Cardiac ventricle fibroblast (primary cell): ENCODE data around the gene CARD9. TPM values are rescaled to one million over a fixed set of nuclear protein-coding genes. Genes with fewer than 3 reads are reported as not detected.

Experiments used
- total RNA-seq: library from RNA; depleted of rRNA; stranded (reverse); fragments of >200 nt; gene quantifications from 2 replicates; pipeline ENCODE4 v1.2.3, GENCODE V29; 2015

Gene CARD9, protein sequence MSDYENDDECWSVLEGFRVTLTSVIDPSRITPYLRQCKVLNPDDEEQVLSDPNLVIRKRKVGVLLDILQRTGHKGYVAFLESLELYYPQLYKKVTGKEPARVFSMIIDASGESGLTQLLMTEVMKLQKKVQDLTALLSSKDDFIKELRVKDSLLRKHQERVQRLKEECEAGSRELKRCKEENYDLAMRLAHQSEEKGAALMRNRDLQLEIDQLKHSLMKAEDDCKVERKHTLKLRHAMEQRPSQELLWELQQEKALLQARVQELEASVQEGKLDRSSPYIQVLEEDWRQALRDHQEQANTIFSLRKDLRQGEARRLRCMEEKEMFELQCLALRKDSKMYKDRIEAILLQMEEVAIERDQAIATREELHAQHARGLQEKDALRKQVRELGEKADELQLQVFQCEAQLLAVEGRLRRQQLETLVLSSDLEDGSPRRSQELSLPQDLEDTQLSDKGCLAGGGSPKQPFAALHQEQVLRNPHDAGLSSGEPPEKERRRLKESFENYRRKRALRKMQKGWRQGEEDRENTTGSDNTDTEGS
- total RNA-seq: 0.31 and 0.88 TPM in 2 replicates

GRCh38 chr9:136373300-136374182 is at the start of gene CARD9:
TSS of gene CARD9 (minus strand) at chr9:136373669. CDS start at chr9:136372078, 1,591 bp downstream.

GRCh38 chr9:136410500-136411287 is 37.2 kb upstream of the CARD9 start, which contains the start of the genes ENTR1 and PMPCA:
TSS of gene ENTR1 (minus strand) at chr9:136410614. CDS start at chr9:136410397, 217 bp downstream.
TSS of gene PMPCA (plus strand) at chr9:136410658. CDS start at chr9:136410669, 11 bp downstream.

DNA sequence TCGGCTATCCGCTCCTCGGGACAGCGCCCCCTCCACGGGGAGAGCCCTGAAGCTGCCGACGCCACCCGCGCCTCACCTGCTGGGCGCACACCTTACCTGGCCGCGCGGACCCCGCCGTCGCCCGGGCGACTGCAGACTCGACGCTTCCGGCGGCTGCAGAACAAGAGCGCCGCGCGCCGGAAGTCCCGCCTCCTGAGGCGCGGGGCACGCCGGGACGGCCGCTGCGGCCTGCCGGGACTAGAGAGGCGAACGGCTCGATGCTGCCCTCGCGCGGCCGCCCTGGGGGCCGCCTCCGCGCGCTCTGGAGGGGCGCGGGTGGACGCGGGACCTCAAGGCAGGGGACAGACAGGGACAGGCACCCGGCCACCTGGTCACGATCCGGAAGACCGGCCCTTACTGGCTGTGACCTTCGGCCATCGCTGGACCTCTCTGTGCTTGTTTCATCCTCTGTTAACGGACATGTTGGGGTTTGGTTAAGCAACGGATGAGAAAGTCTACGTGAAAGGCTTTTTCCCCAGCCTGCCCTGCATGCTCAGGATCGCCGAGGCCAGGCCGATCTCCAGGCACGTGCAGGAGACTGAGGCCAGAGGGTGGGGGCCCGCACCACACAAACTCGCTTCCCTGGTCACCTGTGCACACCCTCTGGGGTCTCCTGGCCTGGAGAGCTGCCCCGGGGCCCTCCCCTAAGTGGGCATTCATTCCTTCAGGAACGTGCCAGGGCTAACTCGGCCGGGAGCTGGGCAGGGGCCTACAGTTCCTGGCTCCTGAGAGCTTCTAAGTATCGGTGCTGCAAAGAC is 26.8 kb upstream of the CARD9 start, which contains the start of gene SNAPC4:
Gene SNAPC4, minus strand, starts transcription at position 133 of the 797 bp plus-strand sequence. CDS start 1,742 bp downstream, outside the sequence.

DNA sequence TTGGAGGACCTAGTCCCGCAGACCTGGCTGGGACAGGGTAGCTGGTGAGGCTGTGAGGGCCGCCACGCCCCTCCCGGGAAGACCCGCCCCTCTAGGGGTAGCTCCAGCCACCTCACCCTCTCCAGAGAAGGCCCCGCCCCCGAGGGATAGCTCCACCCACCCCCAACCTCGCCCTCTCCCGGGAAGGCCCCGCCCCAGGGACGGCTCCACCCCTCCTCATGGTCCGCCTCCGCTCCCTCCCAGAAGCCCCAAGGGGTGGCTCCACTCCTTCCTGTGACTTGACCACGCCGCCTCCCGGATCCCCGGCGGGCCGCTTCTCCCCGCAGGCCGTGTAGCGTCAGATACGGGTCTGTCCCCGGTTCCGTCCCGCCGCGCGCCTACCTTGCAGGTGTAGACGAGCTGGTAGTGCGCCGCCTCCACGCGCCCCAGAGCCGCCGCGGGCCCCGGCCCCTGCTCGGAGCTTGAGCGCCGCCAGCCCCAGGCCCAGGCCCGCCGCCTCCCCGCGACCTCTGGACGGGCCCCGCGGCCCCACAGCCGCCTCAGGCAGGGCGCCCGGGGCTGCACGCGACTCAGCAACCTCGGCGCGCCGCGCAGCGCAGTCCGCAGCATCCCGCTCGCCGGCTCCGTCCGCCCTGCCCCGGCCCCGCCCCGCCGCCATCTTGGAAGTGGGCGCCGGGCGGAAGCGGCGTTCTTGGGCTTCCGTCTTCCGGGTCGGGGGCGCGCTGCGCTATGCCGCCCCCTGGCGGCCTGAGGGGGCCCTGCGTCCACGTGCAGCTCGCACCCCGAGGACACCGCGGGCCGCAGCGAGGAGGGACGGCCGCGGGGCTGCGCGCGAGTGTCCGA is 10.1 kb downstream of the CARD9 start, which contains the start of gene DNLZ:
Gene DNLZ, minus strand, starts transcription at position 639 of the 843 bp plus-strand sequence. Its CDS starts 30 bp downstream, at position 609.

DNA sequence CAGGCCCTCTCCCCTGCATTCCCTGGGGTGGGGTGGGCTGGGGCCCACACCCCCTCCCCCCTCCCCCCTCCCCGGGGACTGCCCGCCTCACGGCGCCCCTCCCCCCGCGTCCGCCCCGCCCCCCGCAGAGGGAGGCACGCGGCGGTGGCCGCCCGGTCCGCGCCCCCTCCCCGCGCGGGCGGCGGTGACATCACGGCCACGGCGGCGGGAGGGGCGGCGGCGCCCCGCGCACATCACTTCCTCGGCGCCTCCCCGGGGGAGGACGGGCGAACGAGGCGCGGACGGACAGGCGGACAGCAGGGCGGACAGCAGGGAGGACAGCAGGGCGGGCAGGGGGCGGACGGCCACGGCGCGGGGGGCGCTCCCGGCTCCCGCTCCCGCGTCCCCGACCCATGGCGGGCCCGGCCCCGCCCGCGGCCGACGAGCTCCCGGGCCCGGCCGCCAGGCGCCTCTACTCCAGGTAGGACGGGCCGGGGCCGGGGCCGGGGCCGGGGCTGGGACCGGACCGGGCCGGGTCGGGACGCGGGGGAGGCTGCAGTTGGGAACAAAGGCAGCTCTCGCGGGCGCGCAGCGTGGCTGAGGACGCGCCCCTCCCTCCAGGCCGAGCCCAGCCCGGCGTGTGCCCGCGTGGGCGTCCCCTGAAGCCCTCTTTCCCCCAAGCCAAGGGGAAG is 46.0 kb downstream of the CARD9 start, which contains the start of gene GPSM1:
Gene GPSM1, plus strand, starts transcription at position 236 of the 671 bp plus-strand sequence. Its CDS starts 157 bp downstream, at position 393.

Other genes starting within 250 kb of the CARD9 start
- not detected in 2 replicates for gene LHX3, start 168.5 kb downstream of the CARD9 start, total RNA-seq
- gene QSOX2, start 127.9 kb downstream of the CARD9 start, total RNA-seq: 7.6 and 8.7 TPM in 2 replicates
- 0.05 TPM in 1 of 2 replicates, not detected in the other for gene CCDC187, start 69.6 kb downstream of the CARD9 start, total RNA-seq
- gene GPSM1, start 46.1 kb downstream of the CARD9 start, total RNA-seq: 24.2 and 27.2 TPM in 2 replicates
- 17.0 and 29.6 TPM in 2 replicates for gene DNLZ, start 9.9 kb downstream of the CARD9 start, total RNA-seq
- 7.1 and 9.1 TPM in 2 replicates for gene SNAPC4, start 26.5 kb upstream of the CARD9 start, total RNA-seq
- 32.2 and 43.2 TPM in 2 replicates for gene ENTR1, start 36.9 kb upstream of the CARD9 start, total RNA-seq
- 33.6 and 41.5 TPM in 2 replicates for gene PMPCA, start 37.0 kb upstream of the CARD9 start, total RNA-seq
- gene INPP5E, start 66.2 kb upstream of the CARD9 start, total RNA-seq: 6.2 and 8.0 TPM in 2 replicates
- gene SEC16A, start 109.4 kb upstream of the CARD9 start, total RNA-seq: 56.2 and 64.3 TPM in 2 replicates
- gene NOTCH1, start 172.4 kb upstream of the CARD9 start, total RNA-seq: 17.6 and 23.4 TPM in 2 replicates